Measurements from ENCODE around the gene RTCB. TPM values are rescaled to one million over a fixed set of nuclear protein-coding genes. Genes with fewer than 3 reads are reported as not detected.

Gene RTCB
- polyA plus RNA-seq, 1 of the 3 experiments (the other 2 are of a cell fraction), result 89.6 TPM

DNA sequence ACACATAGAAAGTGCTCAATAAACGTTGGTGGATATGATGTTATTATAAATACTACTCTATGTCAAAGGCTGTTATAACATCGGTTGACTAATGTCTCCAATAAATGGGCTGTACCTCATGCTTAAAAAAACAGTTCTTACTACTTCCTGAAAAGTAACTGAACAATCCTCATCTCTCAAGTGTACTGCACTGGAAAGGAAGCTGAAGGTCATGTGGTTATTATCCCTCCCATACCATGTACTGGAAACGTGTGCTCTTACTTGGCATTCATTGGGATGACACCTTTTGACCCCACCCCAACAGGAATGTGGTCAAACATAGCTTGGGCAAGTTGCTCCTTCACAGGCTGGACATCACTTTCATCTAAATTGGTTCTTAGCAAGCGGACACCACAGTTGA, 10.6 kb downstream of the RTCB start:
- H3K36me3 ChIP-seq (replicated peaks in 1 of 2; ENCODE audit: control insufficient read depth in 1 of 2, insufficient read depth in 2 of 2, low read length in 1 of 2), result peaks cover 78 to 82% of the 10 kb centered on the region in 2 experiments
- WGBS (ENCODE audit: low lambda C conversion rate), result 65% methylated on average over 4 of the region's 4 CpGs
- no peak for TF ChIP-seq TEAD4 (IDR thresholded peaks at IDR 0.05; ENCODE audit: borderline replicate concordance, insufficient read depth)
- no peak for TF ChIP-seq CHD2 (IDR thresholded peaks at IDR 0.05; ENCODE audit: low read length, partially characterized antibody)
- no peak for TF ChIP-seq TCF12 (IDR thresholded peaks at IDR 0.05)
- TF ChIP-seq GATA2 (CRISPR knock-in tag; IDR thresholded peaks at IDR 0.05), result no peak
- TF ChIP-seq, protein P1, sequence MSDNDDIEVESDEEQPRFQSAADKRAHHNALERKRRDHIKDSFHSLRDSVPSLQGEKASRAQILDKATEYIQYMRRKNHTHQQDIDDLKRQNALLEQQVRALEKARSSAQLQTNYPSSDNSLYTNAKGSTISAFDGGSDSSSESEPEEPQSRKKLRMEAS (IDR thresholded peaks at IDR 0.05; ENCODE audit: low read depth), result no peak
- no peak for TF ChIP-seq NFIC (IDR thresholded peaks at IDR 0.05; ENCODE audit: borderline replicate concordance)
- TF ChIP-seq GABPA (IDR thresholded peaks at IDR 0.05; ENCODE audit: low read depth), result no peak
- TF ChIP-seq FOSL2 (IDR thresholded peaks at IDR 0.05; ENCODE audit: borderline replicate concordance, low read depth), result no peak
- no peak for TF ChIP-seq YY1 (IDR thresholded peaks at IDR 0.05; ENCODE audit: low read depth)
- no peak for TF ChIP-seq MXI1 (IDR thresholded peaks at IDR 0.05; ENCODE audit: low read depth, low read length)
- TF ChIP-seq JUND (IDR thresholded peaks at IDR 0.05), result no peak
- TF ChIP-seq, protein P2, sequence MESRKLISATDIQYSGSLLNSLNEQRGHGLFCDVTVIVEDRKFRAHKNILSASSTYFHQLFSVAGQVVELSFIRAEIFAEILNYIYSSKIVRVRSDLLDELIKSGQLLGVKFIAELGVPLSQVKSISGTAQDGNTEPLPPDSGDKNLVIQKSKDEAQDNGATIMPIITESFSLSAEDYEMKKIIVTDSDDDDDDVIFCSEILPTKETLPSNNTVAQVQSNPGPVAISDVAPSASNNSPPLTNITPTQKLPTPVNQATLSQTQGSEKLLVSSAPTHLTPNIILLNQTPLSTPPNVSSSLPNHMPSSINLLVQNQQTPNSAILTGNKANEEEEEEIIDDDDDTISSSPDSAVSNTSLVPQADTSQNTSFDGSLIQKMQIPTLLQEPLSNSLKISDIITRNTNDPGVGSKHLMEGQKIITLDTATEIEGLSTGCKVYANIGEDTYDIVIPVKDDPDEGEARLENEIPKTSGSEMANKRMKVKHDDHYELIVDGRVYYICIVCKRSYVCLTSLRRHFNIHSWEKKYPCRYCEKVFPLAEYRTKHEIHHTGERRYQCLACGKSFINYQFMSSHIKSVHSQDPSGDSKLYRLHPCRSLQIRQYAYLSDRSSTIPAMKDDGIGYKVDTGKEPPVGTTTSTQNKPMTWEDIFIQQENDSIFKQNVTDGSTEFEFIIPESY (IDR thresholded peaks at IDR 0.05; ENCODE audit: borderline replicate concordance, low read depth), result no peak
- no peak for TF ChIP-seq MEF2A (IDR thresholded peaks at IDR 0.05; ENCODE audit: borderline replicate concordance, low read depth)
- no peak for TF ChIP-seq RFX5 (IDR thresholded peaks at IDR 0.05; ENCODE audit: low read length)
- TF ChIP-seq SIN3A (IDR thresholded peaks at IDR 0.05; ENCODE audit: borderline replicate concordance, low read depth, low read length), result no peak
- TF ChIP-seq EZH2phosphoT487 (IDR thresholded peaks at IDR 0.05; ENCODE audit: borderline replicate concordance, low read depth), result no peak
- TF ChIP-seq TAF1 (IDR thresholded peaks at IDR 0.05; ENCODE audit: borderline replicate concordance, low read depth, low read length), result no peak
- H3K9me3 ChIP-seq, result no peaks in the 10 kb centered on the region
- H3K27me3 ChIP-seq (ENCODE audit: insufficient read depth), result no peaks in the 10 kb centered on the region
- no peaks in the 10 kb centered on the region for H3F3A ChIP-seq (replicated peaks; ENCODE audit: insufficient read depth)
- no peak overlapping the region for H2AFZ ChIP-seq (ENCODE audit: low read depth)
- DNase-seq, result no peak
- POLR2A ChIA-PET, result no interaction called here
- no peaks in the 10 kb centered on the region for H4K20me1 ChIP-seq (ENCODE audit: insufficient read depth)
- H3K9ac ChIP-seq, result no peak overlapping the region
- CTCF ChIA-PET, result interaction anchor here (1.4 to 2.1 kb wide), 2 partner anchors 11 to 36 kb away, joined by 4 to 8 read pairs; partner anchors contain the start of gene RTCB
- H3K4me3 ChIP-seq (ENCODE audit: low read depth in 2 of 2, low read length in 1 of 2), result no peak overlapping the region
- no peaks in the 10 kb centered on the region for H3K9me2 ChIP-seq
- H3K4me1 ChIP-seq (ENCODE audit: control insufficient read depth in 1 of 2, insufficient read depth in 2 of 2, low read depth in 1 of 2, low read length in 1 of 2), result no peaks in the 10 kb centered on the region
- H3K4me2 ChIP-seq, result no peak overlapping the region
- no peak overlapping the region for H3K27ac ChIP-seq (ENCODE audit: low read depth in 2 of 2, low read length in 1 of 2)
- H3K79me2 ChIP-seq (ENCODE audit: insufficient read depth), result 0 out of 2 replicates have a peak, but pooled peaks cover 6% of the 10 kb centered on the region

DNA sequence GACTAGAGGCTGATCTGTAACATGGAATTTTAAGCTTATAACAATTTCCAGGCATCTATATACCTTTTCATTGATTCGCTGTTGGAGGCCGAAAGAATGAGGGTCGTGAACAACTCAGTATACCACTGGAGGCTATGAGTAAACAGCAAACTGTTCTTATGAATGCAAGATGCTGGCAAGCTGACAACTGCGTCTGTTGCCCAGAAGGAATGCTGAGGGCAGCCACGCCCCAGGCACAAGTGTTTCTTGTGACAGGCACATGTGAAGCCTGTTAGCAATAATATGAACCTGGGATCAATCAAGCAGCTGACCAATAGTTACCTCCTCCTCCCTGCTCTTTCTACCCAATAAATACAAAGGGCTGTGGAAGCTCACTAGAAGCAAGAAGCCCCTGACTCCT, 15.3 kb downstream of the RTCB start:
- Histone ChIP-seq H3K9ac (no peak overlapping the region), H2AFZ (ENCODE audit: low read depth) (no peak overlapping the region), H3K27me3 (ENCODE audit: insufficient read depth) (no peaks in the 10 kb centered on the region), H3K4me3 (ENCODE audit: low read depth in 2 of 2, low read length in 1 of 2) (no peak overlapping the region), H3K4me1 (ENCODE audit: control insufficient read depth in 1 of 2, insufficient read depth in 2 of 2, low read depth in 1 of 2, low read length in 1 of 2) (no peaks in the 10 kb centered on the region), H3K9me3 (no peaks in the 10 kb centered on the region), H3K27ac (ENCODE audit: low read depth in 2 of 2, low read length in 1 of 2) (no peak overlapping the region), H3K4me2 (no peak overlapping the region), H3K9me2 (no peaks in the 10 kb centered on the region), H3F3A (replicated peaks; ENCODE audit: insufficient read depth) (no peaks in the 10 kb centered on the region), H3K36me3 (replicated peaks in 1 of 2; ENCODE audit: control insufficient read depth in 1 of 2, insufficient read depth in 2 of 2, low read length in 1 of 2) (peaks cover 84 to 92% of the 10 kb centered on the region in 2 experiments), H3K79me2 (ENCODE audit: insufficient read depth) (no peaks in the 10 kb centered on the region), H4K20me1 (ENCODE audit: insufficient read depth) (no peaks in the 10 kb centered on the region)
- no peak for DNase-seq
- TF ChIP-seq SIN3A (IDR thresholded peaks at IDR 0.05; ENCODE audit: borderline replicate concordance, low read depth, low read length) (no peak), RAD21 (IDR thresholded peaks at IDR 0.05; ENCODE audit: low read length) (no peak), GABPA (IDR thresholded peaks at IDR 0.05; ENCODE audit: low read depth) (no peak), POLR2AphosphoS5 (IDR thresholded peaks at IDR 0.05; ENCODE audit: low read depth, low read length) (no peak), TEAD4 (IDR thresholded peaks at IDR 0.05; ENCODE audit: borderline replicate concordance, insufficient read depth) (no peak), CHD2 (IDR thresholded peaks at IDR 0.05; ENCODE audit: low read length, partially characterized antibody) (no peak), FOXJ3 (CRISPR knock-in tag; IDR thresholded peaks at IDR 0.05) (no peak), FOSL2 (IDR thresholded peaks at IDR 0.05; ENCODE audit: borderline replicate concordance, low read depth) (no peak)
- TF ChIP-seq, protein P1 (IDR thresholded peaks at IDR 0.05; ENCODE audit: low read depth), result no peak
- TF ChIP-seq, protein P3, sequence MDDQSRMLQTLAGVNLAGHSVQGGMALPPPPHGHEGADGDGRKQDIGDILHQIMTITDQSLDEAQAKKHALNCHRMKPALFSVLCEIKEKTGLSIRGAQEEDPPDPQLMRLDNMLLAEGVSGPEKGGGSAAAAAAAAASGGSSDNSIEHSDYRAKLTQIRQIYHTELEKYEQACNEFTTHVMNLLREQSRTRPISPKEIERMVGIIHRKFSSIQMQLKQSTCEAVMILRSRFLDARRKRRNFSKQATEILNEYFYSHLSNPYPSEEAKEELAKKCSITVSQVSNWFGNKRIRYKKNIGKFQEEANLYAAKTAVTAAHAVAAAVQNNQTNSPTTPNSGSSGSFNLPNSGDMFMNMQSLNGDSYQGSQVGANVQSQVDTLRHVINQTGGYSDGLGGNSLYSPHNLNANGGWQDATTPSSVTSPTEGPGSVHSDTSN (IDR thresholded peaks at IDR 0.05), result no peak
- TF ChIP-seq, protein P4, sequence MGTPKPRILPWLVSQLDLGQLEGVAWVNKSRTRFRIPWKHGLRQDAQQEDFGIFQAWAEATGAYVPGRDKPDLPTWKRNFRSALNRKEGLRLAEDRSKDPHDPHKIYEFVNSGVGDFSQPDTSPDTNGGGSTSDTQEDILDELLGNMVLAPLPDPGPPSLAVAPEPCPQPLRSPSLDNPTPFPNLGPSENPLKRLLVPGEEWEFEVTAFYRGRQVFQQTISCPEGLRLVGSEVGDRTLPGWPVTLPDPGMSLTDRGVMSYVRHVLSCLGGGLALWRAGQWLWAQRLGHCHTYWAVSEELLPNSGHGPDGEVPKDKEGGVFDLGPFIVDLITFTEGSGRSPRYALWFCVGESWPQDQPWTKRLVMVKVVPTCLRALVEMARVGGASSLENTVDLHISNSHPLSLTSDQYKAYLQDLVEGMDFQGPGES (IDR thresholded peaks at IDR 0.05; ENCODE audit: low read depth, low read length), result no peak
- ChIA-PET CTCF (interaction anchor here (0.7 to 0.8 kb wide), 2 partner anchors 16 to 652 kb away, joined by 3 read pairs; no protein-coding TSS in a partner anchor), POLR2A (no interaction called here)
- WGBS (ENCODE audit: low lambda C conversion rate), result 81% methylated on average over 5 of the region's 5 CpGs
